ENCODE data around the gene CFTR. TPM values are rescaled to one million over a fixed set of nuclear protein-coding genes. Genes with fewer than 3 reads are reported as not detected.

The CFTR gene
- total and polyA plus RNA-seq, 9 of the 15 experiments (the other 6 are each of a cell fraction or from before 2014, with no cell fraction given), result 0.20 TPM; not detected in 8

GRCh38 chr7:117544061-117544460, 64.2 kb downstream of the CFTR start:
- no peak for ATAC-seq
- TF ChIP-seq TEAD2 (tag; IDR thresholded peaks at IDR 0.05), result no peak
- no peak for TF ChIP-seq IRF9 (tag; IDR thresholded peaks at IDR 0.05)
- TF ChIP-seq DIDO1 (tag; IDR thresholded peaks at IDR 0.05; ENCODE audit: low read depth), result no peak
- TF ChIP-seq ZNF217 (CRISPR knock-in tag; IDR thresholded peaks at IDR 0.05), result no peak
- TF ChIP-seq SMARCE1 (IDR thresholded peaks at IDR 0.05), result no peak
- TF ChIP-seq ZNF586 (CRISPR knock-in tag; conservative IDR thresholded peaks at IDR 0.05), result no peak
- no peak for TF ChIP-seq MYC (IDR thresholded peaks at IDR 0.05; ENCODE audit: low read depth, low read length)
- no peak for TF ChIP-seq MYC (CRISPR knock-in tag; IDR thresholded peaks at IDR 0.05; ENCODE audit: borderline replicate concordance, low read depth)
- TF ChIP-seq BHLHE40 (IDR thresholded peaks at IDR 0.05; ENCODE audit: low read length), result no peak
- no peak for TF ChIP-seq TFE3 (CRISPR knock-in tag; IDR thresholded peaks at IDR 0.05)
- TF ChIP-seq ATF4 (CRISPR knock-in tag; IDR thresholded peaks at IDR 0.05), result no peak
- TF ChIP-seq HMBOX1 (IDR thresholded peaks at IDR 0.05), result no peak
- no peak for TF ChIP-seq HDAC6 (IDR thresholded peaks at IDR 0.05; ENCODE audit: low read depth, low read length)
- no peak for TF ChIP-seq NR2C1 (IDR thresholded peaks at IDR 0.05)
- no peak for TF ChIP-seq NR2C1 (tag; IDR thresholded peaks at IDR 0.05)
- no peak for TF ChIP-seq ZNF274 (IDR thresholded peaks at IDR 0.05; ENCODE audit: borderline replicate concordance, low read depth, low read length)
- no peak for TF ChIP-seq RUNX1 (IDR thresholded peaks at IDR 0.05; ENCODE audit: low read depth)
- no peak for TF ChIP-seq HNRNPL (IDR thresholded peaks at IDR 0.05; ENCODE audit: low read depth, low read length)
- no peak for TF ChIP-seq SETDB1 (IDR thresholded peaks at IDR 0.05; ENCODE audit: low read length)
- TF ChIP-seq STAT5A (IDR thresholded peaks at IDR 0.05; ENCODE audit: borderline replicate concordance, low read length), result no peak
- FAIRE-seq, result no peak

More at GRCh38 chr7:117544061-117544460, 64.2 kb downstream of the CFTR start:
- BruUV-seq (replicated peaks), result no TSS peak
- Histone ChIP-seq H3K9me3 (replicated peaks; ENCODE audit: control insufficient read depth, insufficient read depth, low read depth, low read length) (no peaks in the 10 kb centered on the region), H3K9ac (ENCODE audit: insufficient read depth in 1 of 2, low read depth in 2 of 2, low read length in 2 of 2) (no peak overlapping the region), H3K79me2 (ENCODE audit: control insufficient read depth, insufficient read depth, low read length) (no peaks in the 10 kb centered on the region), H3K4me3 (no peak overlapping the region), H3K4me2 (ENCODE audit: insufficient read depth, low read length) (no peak overlapping the region), H3K27me3 (ENCODE audit: control insufficient read depth in 2 of 2, insufficient read depth in 2 of 2, low read length in 2 of 2) (no peaks in the 10 kb centered on the region), H3K36me3 (ENCODE audit: control insufficient read depth, insufficient read depth, low read length) (no peaks in the 10 kb centered on the region), H3K4me1 (replicated peaks in 1 of 2; ENCODE audit: control insufficient read depth in 2 of 2, insufficient read depth in 2 of 2, low read length in 2 of 2) (no peaks in the 10 kb centered on the region), H2AFZ (ENCODE audit: low read depth, low read length) (no peak overlapping the region), H3K27ac (ENCODE audit: extremely low read depth, low read depth, low read length) (no peak overlapping the region), H3K9me1 (ENCODE audit: control insufficient read depth, insufficient read depth, low read length) (no peaks in the 10 kb centered on the region), H4K20me1 (replicated peaks; ENCODE audit: control insufficient read depth, insufficient read depth, low read length) (no peaks in the 10 kb centered on the region)
- DNase-seq (ENCODE audit: extremely low read depth in 1 of 4, low spot score in 3 of 4), result no peak
- intact Hi-C loops (cut with micrococcal nuclease) (no loop called here), in situ Hi-C loops (cut with MboI) (no loop called here)
- ChIA-PET POLR2A (no interaction called here), CTCF (ENCODE audit: low intra/inter-chr PET ratio) (no interaction called here)
- WGBS (ENCODE audit: insufficient coverage, low coverage, missing lambda C conversion rate), result 2% methylated on average over 2 of the region's 2 CpGs
